GM10266 (cell line): ENCODE measurements around the gene GPR22.

Experiments used
- DNase-seq: peaks from one replicate; pipeline ENCODE4 v3.0.0; 2012; ENCODE audit errors: extremely low spot score
- CTCF ChIP-seq: IDR thresholded peaks from 2 replicates; pipeline ENCODE4 v1.5.1; 2012; ENCODE audit warnings: mild to moderate bottlenecking, low read depth; ENCODE audit not compliant: control insufficient read depth, insufficient read depth; ENCODE audit errors: missing control alignments

Gene GPR22

GRCh38 chr7:107479303-107479702 lies 9.4 kb downstream of the GPR22 start:
- no peak for DNase-seq

GRCh38 chr7:107480932-107481331 lies 11.1 kb downstream of the GPR22 start:
- no peak for DNase-seq
- no peak for TF ChIP-seq CTCF

More at GRCh38 chr7:107479303-107479702, 9.4 kb downstream of the GPR22 start:
- no peak for TF ChIP-seq CTCF

- no peak for TF ChIP-seq CTCF
- no peak for DNase-seq
These were observed 12.7 kb downstream of the GPR22 start for GRCh38 chr7:107482571-107482970.

- TF ChIP-seq CTCF, result no peak
- DNase-seq, result no peak
These were observed 16.2 kb downstream of the GPR22 start for GRCh38 chr7:107486041-107486440.

GRCh38 chr7:107492875-107493274 lies 23.0 kb downstream of the GPR22 start:
- no peak for TF ChIP-seq CTCF
- no peak for DNase-seq

GRCh38 chr7:107494315-107494751 lies 24.5 kb downstream of the GPR22 start:
- TF ChIP-seq CTCF, result no peak
- no peak for DNase-seq

- DNase-seq, result no peak
- no peak for TF ChIP-seq CTCF
These were observed 25.0 kb downstream of the GPR22 start for GRCh38 chr7:107494884-107495283.
